ENCODE measurements around the gene SART1.
"Not testable (repeated sequence)": the region's sequence is repeated elsewhere in the genome, so short reads cannot be mapped to it uniquely, and the experiment has no call there.

- not testable (repeated sequence) for TF ChIP-seq POLR2A, CTCF (IDR thresholded peaks at IDR 0.05)
Measured at GRCh38 chr11:65951641-65952040, 9.9 kb upstream of the SART1 start.

Data from adrenal gland (tissue), 5 donors.